Left colon (tissue), 2 donors: ENCODE results near the gene LRRC23. TPM values are rescaled to one million over a fixed set of nuclear protein-coding genes. Genes with fewer than 3 reads are reported as not detected.
"Not testable (repeated sequence)": the region's sequence is repeated elsewhere in the genome, so short reads cannot be mapped to it uniquely, and the experiment has no call there.

Source experiments
- ATAC-seq: fragments of 200-7000 bp; cut with Tn5 transposase; one replicate; pipeline ENCODE4 v1.9.1; 2020; ENCODE audit warnings: mild to moderate bottlenecking, moderate library complexity
- DNase-seq, 2 donors: peaks; one replicate each; pipeline ENCODE4 v3.0.0-alpha.2; 2020
- intact Hi-C, 2 donors: fragments of 100-400 bp; cut with DNase I in 1 of 2; cut with micrococcal nuclease in 1 of 2; formaldehyde crosslinking; loops; one replicate each; pipeline versions ENCODE4 v1.11.2 to v1.14.0; 2022; cut with DNase I, micrococcal nuclease
- total RNA-seq, 2 donors: library from RNA; stranded (reverse); fragmentation: NEBNext Ultra II Directional; extraction: Animal tissue kit (Norgen Biotek cat#: 25700); gene quantifications; one replicate each; pipeline ENCODE4 v1.2.1, GENCODE V29; 2021
- donor health status: DM: no; HTN: no; CAD: no.
- donor health status: DM: yes; HTN: yes; CAD: no.

Gene LRRC23
- total RNA-seq, 2 donors from 2014 or later, result 2.9 to 4.3 TPM

DNA sequence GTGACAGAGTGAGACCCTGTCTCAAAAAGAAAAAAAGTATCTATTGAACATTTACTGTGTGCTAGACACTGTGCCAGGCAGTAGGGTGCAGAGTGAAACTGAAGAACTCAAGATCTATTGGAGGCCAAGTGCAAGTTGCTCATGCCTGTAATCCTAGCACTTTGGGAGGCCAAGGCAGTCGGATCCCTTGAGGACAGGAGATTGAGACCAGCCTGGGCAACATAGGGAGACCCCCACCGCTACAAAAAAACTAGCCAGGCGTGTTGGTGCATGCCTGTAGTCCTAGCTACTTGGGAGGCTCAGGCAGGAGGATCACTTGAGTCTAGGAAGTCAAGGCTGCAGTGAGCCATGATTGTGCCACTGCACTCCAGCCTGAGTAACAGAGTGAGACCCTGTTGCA is 11.9 kb upstream of the LRRC23 start:
- ATAC-seq, intact Hi-C loops, DNase-seq: not testable (repeated sequence)

DNA sequence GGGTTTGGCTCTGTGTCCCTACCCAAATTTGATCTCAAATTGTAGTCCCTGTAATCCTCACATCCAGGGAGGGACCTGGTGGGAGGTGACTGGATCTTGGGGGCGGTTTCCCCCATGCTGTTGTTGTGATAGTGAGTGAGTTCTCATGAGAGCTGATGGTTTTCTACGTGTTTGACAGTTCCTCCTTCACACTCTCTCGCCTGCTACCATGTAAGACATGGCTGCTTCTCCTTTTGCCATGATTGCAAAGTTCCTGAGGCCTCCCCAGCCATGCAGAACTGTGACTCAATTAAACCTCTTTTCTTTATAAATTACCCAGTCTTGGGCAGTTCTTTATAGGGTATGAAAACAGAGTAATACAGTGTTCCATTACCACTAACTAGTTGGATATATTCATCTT is 10.3 kb upstream of the LRRC23 start:
- no peak for ATAC-seq
- intact Hi-C loops, result no loop called here
- no peak for DNase-seq

DNA sequence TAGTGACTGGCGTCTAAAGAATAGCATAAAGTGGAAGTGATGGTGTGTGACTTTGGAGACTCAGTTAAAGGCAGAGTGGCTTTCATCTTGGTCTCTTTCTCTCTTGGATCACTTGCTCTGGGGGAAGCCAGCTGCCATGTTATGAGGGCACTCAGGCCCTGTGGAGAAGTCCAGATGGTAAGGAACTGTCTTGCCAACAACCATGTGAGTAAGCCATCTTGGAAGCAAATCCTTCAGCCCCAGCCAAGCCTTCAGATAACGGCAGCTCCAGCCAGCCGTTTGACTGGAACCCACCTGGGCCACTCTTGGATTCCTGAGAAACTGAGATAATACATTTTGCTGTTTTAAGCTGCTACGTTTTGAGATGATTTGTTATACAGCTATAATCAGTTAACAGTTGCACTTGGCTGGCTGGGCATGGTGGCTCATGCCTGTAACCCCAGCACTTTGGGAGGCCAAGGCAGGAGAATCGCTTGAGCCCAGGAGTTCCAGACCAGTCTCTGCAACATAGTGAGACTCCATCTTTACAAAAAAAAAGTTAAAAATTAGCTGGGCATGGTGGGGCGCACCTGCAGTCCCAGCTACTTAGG is 7.7 kb upstream of the LRRC23 start:
- ATAC-seq (no peak), DNase-seq (no peak)
- intact Hi-C loops, result no loop called here

DNA sequence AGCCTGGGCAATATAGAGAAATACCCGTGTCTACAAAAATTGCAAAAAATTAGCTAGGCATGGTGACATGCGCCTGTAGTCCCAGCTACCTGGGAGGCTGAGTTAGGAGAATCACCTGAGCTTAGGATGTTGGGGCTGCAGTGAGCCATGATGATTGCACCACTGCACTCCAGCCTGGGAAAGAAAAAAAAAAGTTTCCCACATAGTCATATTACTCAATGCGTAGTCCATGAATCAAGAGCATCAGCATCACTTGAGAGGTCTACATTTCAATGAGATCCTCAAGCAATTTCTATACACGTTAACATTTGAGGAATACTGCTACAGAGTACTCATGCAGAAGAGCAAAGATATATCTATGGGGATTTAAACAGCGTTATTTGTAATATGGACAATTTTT is 5.2 kb upstream of the LRRC23 start:
- ATAC-seq, result no peak
- no peak for DNase-seq
- intact Hi-C loops, result no loop called here

DNA sequence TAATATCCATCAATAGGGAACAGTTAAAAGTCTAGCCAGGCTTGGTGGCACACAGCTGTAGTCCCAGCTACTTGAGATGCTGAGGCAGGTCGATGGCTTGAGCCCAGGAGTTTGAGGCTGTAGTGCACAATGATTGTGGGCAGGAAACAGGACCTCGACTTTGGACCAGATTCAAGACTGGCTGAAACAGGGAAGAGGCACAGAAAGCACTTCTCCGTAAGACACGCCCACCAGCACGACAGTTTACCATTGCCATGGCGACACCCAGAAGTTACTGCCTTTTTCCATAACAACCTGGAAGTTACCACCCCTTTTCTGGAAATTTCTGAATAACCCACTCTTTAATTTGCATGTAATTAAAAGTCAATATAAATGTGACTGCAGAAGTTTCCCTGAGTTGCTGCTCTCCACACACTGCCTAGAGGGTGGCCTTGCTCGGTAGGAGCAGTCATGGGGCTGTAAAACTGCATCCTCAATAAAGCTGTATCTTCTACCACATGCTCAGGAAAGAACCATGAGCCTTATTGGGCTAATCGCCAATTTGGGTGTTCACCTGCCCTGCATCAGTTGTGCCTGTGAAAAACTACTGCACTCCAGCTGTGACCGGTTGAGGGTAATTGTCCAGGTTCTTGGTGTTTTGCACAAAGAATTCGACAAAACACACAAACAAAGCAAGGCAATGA is 4.6 kb upstream of the LRRC23 start:
- peak; percentile 76 for ATAC-seq
- intact Hi-C loops, result no loop called here
- peak; percentile 85 to 91 for DNase-seq

DNA sequence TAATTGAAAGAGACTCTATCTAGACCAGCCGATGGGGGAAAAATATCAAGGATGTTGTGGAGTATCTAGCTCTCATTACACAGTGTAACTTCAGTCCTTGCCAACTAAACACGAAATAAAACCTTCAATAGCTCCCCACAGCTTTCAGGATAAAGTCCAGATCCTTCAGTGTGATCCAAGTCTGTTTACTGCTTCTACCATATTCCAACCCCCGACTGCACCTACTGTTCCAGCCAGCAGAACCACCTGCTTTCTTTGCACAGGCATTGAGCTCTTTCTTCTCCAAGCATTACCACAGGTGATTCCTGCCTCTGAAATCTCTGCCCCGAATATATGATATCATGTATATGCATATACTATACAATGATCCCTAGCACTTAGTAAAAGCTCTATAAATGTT is 2.2 kb upstream of the LRRC23 start:
- ATAC-seq (peak; percentile 6), DNase-seq (no peak)
- intact Hi-C loops, result no loop called here

DNA sequence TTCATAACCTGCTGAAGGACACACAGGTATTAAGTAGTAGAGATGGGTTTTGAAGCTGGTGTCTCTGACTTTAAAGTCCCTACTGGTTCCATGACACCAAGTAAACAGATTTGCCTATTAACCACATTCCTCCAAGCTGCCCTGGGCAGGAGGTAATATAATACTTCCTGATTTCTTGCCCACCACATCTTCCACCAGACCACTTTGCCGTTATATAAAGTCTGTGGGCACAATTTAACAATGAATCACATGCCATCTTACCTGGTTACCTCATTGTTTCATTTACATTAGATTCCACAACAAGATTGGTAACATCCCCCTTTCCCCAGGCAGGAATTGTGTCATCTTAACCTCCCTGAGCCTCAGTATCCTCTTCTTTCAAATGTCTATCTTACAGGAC is 900 bp upstream of the LRRC23 start:
- no peak for DNase-seq
- intact Hi-C loops, result no loop called here
- ATAC-seq, result no peak

DNA sequence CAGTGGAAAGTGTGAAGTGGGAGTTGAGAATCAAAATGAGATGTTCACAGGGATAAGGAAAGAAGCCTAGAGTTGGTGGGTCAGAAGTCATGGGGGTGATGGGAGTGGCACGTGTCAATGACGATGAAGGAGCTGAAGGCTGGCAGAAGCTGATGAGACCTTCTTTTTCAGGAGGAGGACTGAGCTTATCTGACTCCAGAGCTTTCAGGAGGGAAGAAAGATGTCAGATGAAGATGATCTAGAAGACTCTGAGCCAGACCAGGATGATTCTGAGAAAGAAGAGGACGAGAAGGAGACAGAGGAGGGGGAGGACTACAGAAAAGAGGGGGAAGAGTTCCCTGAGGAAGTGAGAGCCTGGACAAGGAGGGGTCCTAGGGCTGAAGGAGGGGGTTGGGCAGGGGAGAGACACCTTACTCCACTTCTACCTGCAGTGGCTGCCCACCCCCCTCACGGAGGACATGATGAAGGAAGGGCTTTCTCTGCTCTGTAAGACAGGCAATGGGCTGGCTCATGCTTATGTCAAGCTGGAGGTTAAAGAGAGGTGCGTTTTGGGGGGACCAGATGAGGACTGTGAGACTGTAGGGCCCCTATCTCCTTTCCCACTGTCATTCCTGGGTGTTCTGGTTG is 905 bp downstream of the LRRC23 start:
- intact Hi-C loops, result no loop called here
- ATAC-seq, result no peak
- no peak for DNase-seq

DNA sequence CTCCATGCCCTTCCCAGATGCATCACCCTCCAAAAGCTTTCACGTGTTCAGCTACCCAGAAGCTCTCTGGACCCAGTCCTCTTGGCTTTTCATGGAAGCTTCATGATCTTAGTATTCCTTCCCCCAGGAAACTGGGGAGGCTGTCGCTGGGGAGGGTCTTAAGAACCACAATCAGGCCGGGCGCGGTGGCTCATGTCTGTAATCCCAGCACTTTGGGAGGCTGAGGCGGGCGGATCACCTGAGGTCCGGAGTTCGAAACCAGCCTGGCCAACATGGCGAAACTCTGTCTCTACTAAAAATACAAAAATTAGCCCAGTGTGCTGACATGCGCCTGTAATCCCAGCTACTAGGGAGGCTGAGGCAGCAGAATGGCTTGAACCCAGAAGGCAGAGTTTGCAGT is 3.5 kb downstream of the LRRC23 start:
- DNase-seq, intact Hi-C loops: not testable (repeated sequence)

DNA sequence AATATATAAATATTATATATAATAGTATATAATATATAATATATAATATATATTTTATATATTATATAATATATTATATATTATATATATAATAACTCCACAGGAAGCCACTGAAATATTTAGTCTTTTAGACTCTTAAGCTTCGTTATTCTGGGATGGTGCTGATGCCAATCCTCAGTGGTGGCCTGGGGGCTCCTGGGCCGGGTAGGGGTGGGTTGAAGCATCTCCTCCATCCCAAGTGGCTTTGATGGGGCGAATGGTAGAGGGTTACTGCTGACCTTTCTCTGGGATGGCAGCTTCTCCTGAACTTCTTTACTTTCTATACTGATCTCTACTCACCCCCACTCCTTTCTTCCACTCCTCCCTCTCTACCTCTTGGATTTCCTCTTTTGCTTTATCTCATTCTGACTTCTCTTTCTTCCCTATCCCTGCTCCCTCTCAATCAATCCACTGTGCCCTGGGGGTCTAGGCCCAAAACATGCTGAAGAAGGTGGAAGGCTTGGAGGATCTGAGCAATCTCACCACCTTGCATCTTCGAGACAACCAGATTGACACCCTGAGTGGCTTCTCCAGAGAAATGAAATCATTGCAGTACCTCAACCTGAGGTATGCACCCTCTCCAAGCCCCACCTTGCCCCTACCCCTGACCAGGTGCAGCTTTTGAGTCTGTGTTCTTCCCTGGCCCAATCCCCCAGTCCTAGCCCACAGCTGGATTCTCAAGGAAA is 5.0 kb downstream of the LRRC23 start:
- intact Hi-C loops, result no loop called here
- DNase-seq (no peak), ATAC-seq (no peak)

More for the DNA sequence above, 3.5 kb downstream of the LRRC23 start:
- ATAC-seq, result not testable (repeated sequence)

DNA sequence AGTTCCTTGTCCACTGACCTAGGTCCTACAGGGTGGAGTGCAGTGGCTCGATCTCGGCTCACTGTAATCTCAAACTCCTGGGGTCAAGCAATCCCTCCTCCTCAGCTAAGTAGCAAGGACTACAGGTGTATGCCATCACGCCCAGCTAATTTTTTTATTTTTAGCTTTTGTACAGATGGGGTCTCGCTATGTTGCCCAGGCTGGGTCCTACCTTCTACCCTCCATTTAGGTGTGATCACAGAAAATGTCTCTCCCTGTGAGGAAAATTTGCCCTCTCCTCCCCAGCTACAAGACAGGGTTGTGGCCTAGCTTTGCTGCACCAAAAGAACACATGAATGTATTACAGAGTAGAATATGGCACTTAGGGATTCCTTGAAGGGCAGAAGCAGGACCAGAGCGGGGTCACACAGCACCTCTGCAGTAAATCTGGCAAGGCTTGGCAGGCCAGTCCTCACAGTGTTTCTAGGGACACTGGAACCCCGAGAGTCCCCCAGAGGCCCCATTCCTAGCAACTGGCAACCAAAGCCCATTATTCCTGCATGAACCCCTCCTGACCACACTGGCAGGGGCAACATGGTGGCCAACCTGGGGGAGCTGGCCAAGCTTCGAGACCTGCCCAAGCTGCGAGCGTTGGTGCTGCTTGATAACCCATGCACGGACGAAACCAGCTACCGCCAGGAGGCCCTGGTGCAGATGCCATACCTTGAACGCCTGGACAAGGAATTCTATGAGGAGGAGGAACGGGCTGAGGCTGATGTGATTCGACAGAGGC is 7.7 kb downstream of the LRRC23 start:
- intact Hi-C loops, result no loop called here
- DNase-seq, result no peak
- ATAC-seq, result no peak

DNA sequence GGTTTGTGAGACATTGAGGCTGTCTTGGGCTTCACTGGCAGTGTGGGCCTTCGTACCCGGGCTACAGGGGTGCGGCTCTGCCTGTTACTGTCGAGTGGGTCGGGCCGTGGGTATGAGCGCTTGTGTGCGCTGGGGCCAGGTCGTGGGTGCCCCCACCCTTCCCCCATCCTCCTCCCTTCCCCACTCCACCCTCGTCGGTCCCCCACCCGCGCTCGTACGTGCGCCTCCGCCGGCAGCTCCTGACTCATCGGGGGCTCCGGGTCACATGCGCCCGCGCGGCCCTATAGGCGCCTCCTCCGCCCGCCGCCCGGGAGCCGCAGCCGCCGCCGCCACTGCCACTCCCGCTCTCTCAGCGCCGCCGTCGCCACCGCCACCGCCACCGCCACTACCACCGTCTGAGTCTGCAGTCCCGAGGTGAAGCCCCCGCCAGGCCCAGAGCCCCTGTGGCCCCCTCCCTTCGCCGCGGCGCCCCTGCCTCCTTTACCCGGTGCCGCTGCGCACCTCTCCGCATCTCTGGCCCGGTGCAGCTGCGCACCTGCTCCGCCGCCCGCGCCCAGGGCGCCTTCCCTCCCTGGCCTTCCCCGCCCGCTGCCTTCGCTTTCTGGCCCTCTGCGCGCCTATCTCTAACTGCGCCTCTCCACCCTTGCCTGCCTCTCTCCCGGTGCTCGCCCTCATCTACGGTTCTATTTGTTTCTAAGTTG is 9.8 kb downstream of the LRRC23 start, which contains the start of gene ENO2:
Gene ENO2 (plus strand): TSS at position 335 of the 701 bp plus-strand sequence. CDS start 1,253 bp downstream, outside the sequence.
- ATAC-seq (peak; percentile 76), DNase-seq (peak; percentile 80)
- intact Hi-C loops, result no loop called here

DNA sequence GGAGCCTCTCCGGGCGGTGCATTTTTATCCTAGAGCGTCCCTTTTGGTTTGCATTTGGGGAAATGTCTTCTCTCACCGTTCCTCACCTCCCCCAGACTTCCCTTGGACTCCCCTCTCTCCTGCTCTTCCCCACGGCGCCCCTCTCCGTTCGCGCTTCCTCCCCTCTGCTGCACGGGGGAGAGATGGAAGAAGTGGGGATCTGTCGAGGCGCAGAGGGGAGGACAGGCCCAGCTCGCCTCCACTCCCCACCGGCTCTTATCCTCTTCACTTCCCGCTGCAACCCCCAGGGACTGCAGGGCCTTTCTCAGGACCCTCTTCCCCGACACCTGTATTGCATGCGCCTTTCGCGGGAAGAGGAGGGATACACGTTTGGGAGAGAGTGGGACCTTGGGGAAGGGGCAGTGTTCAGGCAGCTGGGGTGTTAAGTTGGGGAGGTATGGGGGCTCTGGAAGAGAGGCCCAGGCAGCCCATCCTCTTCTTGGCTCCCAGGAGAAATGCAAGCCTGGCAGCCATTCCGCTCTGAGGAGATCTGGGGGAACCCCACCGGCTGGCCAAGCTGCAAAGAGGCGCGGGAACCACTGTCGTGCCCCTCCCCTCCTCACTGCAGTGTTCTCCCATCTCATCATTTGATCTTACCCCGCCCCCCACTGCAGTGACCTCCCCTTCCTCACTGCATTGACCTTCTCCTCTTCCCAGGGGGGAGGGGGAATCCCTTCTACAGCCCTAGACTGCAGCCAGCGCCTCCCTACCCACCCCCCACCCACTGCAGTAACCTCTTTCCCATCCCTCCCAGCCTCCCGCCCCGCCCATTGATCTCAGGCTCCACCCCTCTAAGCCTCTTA is 10.5 kb downstream of the LRRC23 start:
- ATAC-seq, result peak; percentile 41

DNA sequence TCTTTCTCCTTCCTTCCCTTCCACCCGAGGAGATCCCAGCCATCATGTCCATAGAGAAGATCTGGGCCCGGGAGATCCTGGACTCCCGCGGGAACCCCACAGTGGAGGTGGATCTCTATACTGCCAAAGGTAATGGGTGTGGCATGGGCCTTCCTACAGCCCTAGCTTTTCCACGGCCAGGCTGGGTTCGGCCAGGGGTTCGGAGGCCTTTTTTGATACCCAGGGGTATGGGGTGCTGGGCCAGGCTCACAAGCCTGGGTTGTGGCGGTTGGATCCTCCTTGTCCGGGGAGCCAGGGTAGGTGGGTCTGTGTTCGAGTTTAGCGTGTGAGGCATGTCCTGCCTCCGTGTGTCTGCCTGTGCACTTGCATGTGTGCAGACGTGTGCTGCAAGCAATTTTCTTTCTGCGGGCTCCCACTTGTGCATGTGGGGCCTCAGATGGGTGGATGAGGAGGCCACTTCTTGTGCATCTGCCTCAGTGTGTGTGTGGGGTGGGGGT is 11.2 kb downstream of the LRRC23 start:
- intact Hi-C loops, result no loop called here
- ATAC-seq, result no peak
- DNase-seq, result no peak

More for the DNA sequence above, 10.5 kb downstream of the LRRC23 start:
- intact Hi-C loops, result no loop called here
- peak in 1 of 2 donors; percentile 52 for DNase-seq

DNA sequence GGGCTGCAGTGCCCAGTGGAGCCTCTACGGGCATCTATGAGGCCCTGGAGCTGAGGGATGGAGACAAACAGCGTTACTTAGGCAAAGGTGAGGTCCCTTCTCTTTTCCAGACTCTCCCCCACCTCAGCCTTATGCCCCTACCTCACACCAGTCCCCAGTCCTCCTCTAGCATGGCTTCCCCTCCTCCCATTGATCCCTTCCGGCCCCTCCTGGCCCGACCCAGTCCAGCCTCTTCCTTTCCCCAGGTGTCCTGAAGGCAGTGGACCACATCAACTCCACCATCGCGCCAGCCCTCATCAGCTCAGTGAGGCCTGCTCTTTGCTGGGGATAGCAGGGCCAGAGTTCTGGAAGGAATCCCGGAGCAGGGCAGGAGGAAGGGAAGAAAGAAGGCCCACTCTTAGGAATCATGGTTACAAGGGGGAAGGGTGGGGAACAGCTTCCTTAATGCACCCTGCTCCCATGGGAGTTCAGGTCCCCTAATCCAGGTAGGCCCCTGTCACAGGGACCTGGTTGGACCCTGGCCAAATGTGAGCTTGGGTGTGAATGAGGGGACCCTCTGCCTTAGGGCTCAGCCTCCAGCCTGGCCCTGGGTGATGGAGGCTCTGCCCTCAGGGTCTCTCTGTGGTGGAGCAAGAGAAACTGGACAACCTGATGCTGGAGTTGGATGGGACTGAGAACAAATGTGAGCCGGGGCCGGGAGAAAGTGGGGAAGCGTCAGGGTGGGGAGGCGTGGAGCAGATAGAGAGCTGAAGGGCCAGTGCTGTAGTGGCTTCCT is 12.0 kb downstream of the LRRC23 start:
- intact Hi-C loops, result no loop called here
- no peak for DNase-seq
- ATAC-seq, result no peak

DNA sequence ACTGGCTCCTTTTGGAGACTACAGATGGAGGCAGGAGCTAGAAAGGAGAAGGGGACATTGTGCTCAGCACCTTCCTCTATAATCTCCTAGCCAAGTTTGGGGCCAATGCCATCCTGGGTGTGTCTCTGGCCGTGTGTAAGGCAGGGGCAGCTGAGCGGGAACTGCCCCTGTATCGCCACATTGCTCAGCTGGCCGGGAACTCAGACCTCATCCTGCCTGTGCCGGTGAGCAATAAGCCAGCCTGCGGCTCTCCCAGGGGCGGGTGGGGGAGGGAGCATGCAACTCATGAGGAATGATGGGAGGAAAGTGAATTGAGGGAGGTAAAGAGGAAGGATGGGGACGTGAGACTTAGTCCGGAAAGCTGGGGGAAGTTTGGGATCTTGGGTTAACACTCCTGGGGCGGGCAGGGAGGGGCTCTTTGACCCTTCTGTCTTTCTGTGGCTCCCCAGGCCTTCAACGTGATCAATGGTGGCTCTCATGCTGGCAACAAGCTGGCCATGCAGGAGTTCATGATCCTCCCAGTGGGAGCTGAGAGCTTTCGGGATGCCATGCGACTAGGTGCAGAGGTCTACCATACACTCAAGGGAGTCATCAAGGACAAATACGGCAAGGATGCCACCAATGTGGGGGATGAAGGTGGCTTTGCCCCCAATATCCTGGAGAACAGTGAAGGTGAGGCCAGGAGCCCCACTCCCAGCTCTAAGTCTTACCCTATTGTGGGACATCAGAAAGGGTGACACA is 13.0 kb downstream of the LRRC23 start:
- DNase-seq (no peak), ATAC-seq (no peak)
- intact Hi-C loops, result no loop called here
